HK-2 (cell line): ENCODE data around the gene SIN3B.

Experiments used
- DNase-seq: peaks from one replicate; pipeline ENCODE4 v3.0.0-alpha.2; 2018; ENCODE audit not compliant: unreplicated experiment

The SIN3B gene

GRCh38 chr19:16911046-16911445 lies 81.8 kb downstream of the SIN3B start:
- no peak for DNase-seq

GRCh38 chr19:16912780-16913179 lies 83.6 kb downstream of the SIN3B start:
- DNase-seq: no peak

GRCh38 chr19:16914421-16914820 lies 85.2 kb downstream of the SIN3B start:
- DNase-seq: no peak

- no peak for DNase-seq
Observed at GRCh38 chr19:16915135-16915534, 85.9 kb downstream of the SIN3B start.

GRCh38 chr19:16915734-16916133 lies 86.5 kb downstream of the SIN3B start:
- DNase-seq: no peak

GRCh38 chr19:16917401-16917800 lies 88.2 kb downstream of the SIN3B start:
- DNase-seq: no peak

- DNase-seq: no peak
Observed at GRCh38 chr19:16919496-16919895, 90.3 kb downstream of the SIN3B start.

GRCh38 chr19:16920816-16921529 lies 91.8 kb downstream of the SIN3B start:
- DNase-seq: peak; percentile 57

GRCh38 chr19:16921766-16922591 lies 92.8 kb downstream of the SIN3B start:
- DNase-seq: no peak

- DNase-seq: no peak
Observed at GRCh38 chr19:16922592-16922934, 93.4 kb downstream of the SIN3B start.

GRCh38 chr19:16922949-16923348 lies 93.8 kb downstream of the SIN3B start:
- DNase-seq: no peak

GRCh38 chr19:16927883-16928282 lies 98.7 kb downstream of the SIN3B start:
- DNase-seq: no peak

GRCh38 chr19:16928351-16928750 lies 99.2 kb downstream of the SIN3B start:
- DNase-seq: no peak

GRCh38 chr19:16928916-16929315 lies 99.7 kb downstream of the SIN3B start:
- DNase-seq: no peak
